Gastrocnemius medialis (tissue), 4 donors: ENCODE measurements around the gene RBM46.

Experiments used
- POLR2A ChIP-seq, 2 donors: fragments of 450-650 bp; IDR thresholded peaks; one replicate each; pipeline ENCODE4 v1.6.1; 2017; ENCODE audit warnings: antibody characterized with exemption in 2 of 2, mild to moderate bottlenecking in 2 of 2, moderate library complexity in 2 of 2
- TF ChIP-seq, protein P1 (sequence below), 5 experiments: fragments of 450-650 bp in 3 of 5; fragments of 200-600 bp in 2 of 5; sonication (generic) in 2 of 5; IDR thresholded peaks in 4 of 5; conservative IDR thresholded peaks in 1 of 5; 1 replicate in 4 of 5; 2 replicates in 1 of 5; pipeline ENCODE4 v1.5.1; 2016 to 2019; ENCODE audit warnings: antibody characterized with exemption in 5 of 5, mild to moderate bottlenecking in 3 of 5, moderate library complexity in 3 of 5

DNA sequence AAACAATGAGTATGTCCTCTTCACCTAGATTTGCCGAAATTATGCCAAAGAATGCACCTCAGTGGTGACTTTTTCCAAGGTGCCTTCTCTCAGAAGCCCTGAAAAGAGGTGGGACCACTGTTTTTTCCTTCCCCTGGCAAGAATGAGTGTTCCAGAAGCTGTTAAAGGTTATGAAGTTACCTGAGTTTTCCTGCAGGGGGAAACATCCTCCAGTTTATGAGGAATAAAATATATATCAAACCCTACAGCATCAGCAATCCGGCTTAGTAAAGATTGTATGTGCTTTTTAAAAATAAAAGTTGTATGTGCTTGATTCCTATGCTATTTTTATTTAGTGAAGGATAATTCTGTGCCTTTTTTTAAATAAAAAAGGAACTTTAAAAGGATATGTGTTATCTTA lies 73.3 kb downstream of the RBM46 start:
- TF ChIP-seq, protein P1, sequence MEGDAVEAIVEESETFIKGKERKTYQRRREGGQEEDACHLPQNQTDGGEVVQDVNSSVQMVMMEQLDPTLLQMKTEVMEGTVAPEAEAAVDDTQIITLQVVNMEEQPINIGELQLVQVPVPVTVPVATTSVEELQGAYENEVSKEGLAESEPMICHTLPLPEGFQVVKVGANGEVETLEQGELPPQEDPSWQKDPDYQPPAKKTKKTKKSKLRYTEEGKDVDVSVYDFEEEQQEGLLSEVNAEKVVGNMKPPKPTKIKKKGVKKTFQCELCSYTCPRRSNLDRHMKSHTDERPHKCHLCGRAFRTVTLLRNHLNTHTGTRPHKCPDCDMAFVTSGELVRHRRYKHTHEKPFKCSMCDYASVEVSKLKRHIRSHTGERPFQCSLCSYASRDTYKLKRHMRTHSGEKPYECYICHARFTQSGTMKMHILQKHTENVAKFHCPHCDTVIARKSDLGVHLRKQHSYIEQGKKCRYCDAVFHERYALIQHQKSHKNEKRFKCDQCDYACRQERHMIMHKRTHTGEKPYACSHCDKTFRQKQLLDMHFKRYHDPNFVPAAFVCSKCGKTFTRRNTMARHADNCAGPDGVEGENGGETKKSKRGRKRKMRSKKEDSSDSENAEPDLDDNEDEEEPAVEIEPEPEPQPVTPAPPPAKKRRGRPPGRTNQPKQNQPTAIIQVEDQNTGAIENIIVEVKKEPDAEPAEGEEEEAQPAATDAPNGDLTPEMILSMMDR (IDR thresholded peaks at IDR 0.05 in 4 of 5, conservative IDR thresholded peaks at IDR 0.05 in 1 of 5), result no peak
- no peak for TF ChIP-seq POLR2A (IDR thresholded peaks at IDR 0.05)
